NCI-H460 (cell line): Measurements from ENCODE around the gene GALNT18. TPM values are rescaled to one million over a fixed set of nuclear protein-coding genes. Genes with fewer than 3 reads are reported as not detected.

ENCODE experiments used
- DNase-seq: peaks from one replicate; pipeline ENCODE4 v3.0.0-alpha.2; 2016; ENCODE audit warnings: low read depth; ENCODE audit errors: extremely low read depth
- total RNA-seq: library from RNA; depleted of rRNA; stranded (reverse); fragments of >200 nt; shearing (Covaris generic); gene quantifications from 2 replicates; pipeline ENCODE4 v1.2.3, GENCODE V29; 2014

Gene GALNT18
- total RNA-seq, 1 experiment from 2014 or later, result 4.6 TPM

GRCh38 chr11:11329062-11329806 lies 292.6 kb downstream of the GALNT18 start:
- DNase-seq, result no peak

DNA sequence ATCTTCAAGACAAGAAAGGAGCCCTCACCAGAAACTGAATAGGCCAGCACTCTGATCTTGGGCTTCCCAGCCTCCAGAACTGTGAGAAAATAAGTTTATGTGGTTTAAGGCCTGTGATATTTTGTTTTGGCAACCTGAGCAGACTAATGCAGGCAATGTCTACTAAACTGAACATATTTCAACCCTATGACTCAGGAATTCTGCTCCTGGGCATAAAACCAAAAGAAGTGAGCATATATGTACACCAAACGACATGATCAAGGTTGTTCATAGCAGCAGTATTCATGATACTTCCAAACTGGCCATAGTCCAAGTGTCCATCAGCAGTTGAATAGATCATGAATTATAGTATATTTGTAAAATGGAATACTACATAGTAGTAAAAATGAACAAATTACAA lies 297.7 kb downstream of the GALNT18 start:
- DNase-seq, result no peak

DNA sequence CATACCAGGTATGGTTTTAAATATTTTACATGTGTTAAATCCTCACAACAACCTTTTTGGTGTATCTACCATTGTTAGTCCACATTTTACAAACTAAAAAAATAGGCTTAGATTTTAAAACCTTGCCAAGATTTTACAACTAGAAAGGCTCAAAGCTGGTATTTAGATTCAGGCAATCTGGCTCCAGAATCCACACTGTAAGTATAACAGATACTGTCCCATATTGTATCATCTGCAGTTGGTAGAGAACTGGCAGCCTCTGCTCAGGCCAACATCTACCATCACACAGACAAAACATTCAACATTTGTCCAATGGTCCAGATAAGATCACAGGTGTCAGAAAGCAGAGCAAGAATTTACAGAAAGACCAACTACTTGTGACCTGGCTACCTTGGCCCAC lies 299.7 kb downstream of the GALNT18 start:
- no peak for DNase-seq

DNA sequence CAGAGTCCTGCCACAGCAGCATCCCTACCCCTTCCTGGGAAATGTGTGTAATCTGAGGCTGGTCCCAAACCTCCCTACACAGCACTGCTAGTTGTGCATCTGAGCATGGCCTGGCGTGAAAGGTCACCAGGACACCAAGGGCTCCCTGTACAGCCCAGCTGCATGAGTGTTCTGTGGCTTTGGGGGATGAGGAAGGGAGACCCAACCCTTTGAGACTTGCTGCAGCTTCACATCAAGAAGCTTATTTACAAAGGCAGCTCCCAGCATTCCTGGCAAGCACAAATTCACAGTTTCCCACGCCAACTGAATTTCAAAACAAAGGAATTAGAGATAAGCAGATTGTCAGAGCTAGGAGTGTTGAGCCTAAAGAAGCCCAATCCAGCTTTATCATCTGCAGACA lies 301.0 kb downstream of the GALNT18 start:
- no peak for DNase-seq

DNA sequence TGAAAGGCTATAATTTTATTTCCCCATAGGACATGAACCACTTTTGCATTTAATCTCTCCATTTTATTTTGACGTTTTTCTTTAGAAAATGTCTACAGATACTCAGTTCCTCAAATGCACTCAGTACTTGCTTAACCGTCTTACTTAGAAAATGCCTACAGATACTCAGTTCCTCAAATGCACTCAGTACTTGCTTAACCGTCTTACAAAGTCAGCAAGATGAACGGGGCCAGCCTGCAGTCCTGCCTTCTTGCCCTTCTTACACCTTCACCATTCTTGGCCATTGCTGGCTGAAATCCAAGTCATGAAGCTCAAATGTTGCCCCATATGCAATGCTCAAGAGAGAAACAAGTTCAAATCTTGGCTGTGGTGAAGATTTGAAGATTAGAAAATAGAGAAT lies 302.8 kb downstream of the GALNT18 start:
- no peak for DNase-seq

GRCh38 chr11:11318461-11318860 lies 303.3 kb downstream of the GALNT18 start:
- no peak for DNase-seq

DNA sequence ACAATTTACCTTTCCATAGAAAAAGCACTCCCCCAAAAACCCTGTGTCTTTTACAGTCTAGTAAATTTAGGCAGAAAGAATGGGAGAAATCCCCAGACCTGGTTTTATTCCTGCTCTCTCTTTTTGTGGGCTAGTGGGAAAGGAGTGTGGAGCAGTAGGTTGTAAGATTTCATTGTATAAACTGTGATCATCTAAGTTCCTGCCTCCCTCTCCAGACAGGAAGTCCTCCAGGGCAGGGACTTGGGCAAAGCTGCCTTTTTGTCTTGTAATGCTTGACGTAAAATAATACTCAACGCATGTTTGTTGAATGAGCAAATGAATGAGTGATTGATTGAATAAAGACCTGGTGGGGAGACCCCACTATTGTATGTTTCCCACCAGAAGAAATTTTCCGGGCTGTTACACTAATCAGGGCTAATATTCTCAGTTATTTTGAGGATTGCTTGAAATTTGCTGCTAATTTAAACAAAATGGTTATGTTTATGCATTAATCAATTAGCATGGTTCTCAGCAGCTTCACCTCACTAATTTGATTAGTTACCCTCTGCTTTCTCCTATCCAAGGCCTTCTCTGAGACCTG lies 305.1 kb downstream of the GALNT18 start:
- DNase-seq, result no peak

GRCh38 chr11:11313902-11314692 lies 307.7 kb downstream of the GALNT18 start:
- DNase-seq, result no peak

- peak; percentile 8 for DNase-seq
These were observed 308.4 kb downstream of the GALNT18 start for GRCh38 chr11:11313426-11313825.

GRCh38 chr11:11312738-11313137 lies 309.1 kb downstream of the GALNT18 start:
- no peak for DNase-seq

DNA sequence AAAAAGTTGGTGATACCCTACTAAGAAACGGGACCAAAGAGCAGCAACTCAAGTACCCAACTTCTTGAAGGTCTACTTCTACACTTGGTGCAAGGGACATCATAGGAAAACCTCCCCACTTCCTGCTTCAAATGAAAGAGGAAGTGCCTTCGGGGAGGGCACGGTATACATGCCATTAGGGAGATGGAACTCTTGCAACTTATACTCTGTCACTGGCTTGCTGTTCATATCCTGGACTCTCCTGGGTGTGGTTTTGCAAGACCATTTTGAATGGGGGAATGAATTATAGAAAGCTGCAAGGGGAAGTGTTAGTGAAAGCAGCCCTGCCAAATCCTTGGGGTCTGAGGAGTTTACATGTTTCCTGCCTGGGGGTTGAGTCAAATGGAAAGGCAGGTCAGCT lies 310.6 kb downstream of the GALNT18 start:
- no peak for DNase-seq

GRCh38 chr11:11309906-11310305 lies 311.9 kb downstream of the GALNT18 start:
- DNase-seq, result no peak

DNA sequence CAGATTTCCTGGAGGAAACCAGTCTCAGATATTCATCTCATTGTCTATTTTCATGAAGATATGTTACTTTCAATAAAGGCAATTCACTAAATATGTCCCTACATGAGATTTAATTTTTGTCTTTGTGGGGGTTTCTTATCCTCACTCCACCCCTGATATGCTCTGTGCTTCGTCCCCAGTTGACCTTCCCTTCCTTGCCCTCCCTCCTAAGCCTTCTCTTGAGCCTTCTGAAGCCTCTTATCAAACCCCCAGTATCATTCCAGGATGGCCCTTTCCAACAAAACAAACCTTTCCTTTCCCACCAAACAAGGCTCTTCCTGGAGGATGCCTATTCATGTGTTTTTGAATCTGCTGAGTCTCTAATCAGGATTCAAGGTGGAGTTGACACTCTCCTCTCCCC lies 313.6 kb downstream of the GALNT18 start:
- no peak for DNase-seq

DNA sequence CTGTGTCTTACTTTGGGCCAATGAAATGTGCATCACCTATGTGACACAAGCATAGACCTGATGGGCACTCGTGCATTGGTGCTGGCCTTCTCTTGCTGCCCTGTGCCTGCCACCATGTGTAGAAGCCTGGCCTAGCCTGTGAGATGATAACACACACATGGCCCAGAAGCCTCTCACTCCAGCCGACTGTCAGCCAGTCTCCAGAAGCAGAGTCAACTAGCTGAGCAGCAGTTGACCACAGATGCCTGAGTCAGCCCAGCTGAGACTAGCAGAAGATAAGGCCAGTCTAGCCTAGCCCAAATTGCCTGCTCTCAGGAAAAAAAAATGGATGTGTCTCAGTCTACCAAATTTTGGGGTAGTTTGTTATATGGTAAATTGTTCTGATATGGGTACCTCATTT lies 314.9 kb downstream of the GALNT18 start:
- no peak for DNase-seq

- DNase-seq, result no peak
These were observed 317.3 kb downstream of the GALNT18 start for GRCh38 chr11:11304550-11304949.

DNA sequence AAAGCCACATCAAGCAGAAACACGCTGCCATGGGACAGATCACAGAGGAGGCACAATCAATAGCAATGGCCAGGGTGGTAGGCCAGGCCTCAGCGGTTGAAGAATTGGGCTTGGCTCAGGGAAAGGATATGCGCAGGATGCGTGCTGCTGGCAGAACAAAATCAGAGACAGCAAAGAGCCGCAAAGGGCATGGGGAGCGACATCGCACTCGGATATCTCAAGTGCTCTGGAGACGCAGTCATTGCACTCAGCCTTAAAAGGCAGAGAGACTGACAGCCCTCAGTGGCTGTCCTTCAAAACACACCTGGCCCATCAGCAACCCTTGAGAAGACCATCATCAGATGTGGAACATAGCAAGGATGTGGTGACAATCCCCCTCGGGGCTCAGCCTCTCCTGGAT lies 319.2 kb downstream of the GALNT18 start:
- no peak for DNase-seq

GRCh38 chr11:11301212-11301611 lies 320.6 kb downstream of the GALNT18 start:
- no peak for DNase-seq

DNA sequence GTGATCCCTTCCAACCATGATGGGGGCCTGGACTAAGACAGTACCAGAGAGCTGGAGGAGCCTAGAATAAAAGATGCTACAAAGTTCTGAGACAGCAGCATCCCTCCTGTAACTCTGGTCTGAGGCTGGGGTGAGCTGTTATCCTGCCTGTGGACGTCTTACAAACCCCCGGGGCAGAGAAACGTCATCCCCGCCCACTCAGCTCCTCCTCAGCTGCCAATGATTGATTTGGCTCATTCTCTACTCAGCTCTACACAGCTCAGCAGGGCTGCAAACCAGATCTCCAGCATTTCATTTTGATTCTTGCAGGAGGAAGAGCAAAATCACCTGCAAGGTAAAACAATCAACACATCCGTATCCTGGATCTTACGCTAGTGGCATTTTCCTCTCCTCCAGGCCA lies 324.2 kb downstream of the GALNT18 start:
- DNase-seq, result no peak

GRCh38 chr11:11296434-11296833 lies 325.4 kb downstream of the GALNT18 start:
- DNase-seq, result no peak

DNA sequence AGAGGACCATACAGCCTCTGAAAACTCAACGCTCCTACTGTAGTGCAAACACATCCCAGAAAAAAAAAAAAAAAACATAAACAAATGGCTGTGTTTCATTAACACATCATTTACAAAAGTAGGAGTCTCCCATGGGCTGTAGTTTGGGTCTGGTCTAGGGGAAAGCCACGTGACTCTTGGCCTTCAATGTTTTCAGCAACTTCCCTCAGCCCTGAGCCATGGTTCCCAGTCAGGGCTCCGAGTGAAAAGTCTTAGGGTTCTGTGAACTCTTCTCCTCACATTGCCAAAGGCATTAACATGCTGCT lies 327.3 kb downstream of the GALNT18 start:
- no peak for DNase-seq

DNA sequence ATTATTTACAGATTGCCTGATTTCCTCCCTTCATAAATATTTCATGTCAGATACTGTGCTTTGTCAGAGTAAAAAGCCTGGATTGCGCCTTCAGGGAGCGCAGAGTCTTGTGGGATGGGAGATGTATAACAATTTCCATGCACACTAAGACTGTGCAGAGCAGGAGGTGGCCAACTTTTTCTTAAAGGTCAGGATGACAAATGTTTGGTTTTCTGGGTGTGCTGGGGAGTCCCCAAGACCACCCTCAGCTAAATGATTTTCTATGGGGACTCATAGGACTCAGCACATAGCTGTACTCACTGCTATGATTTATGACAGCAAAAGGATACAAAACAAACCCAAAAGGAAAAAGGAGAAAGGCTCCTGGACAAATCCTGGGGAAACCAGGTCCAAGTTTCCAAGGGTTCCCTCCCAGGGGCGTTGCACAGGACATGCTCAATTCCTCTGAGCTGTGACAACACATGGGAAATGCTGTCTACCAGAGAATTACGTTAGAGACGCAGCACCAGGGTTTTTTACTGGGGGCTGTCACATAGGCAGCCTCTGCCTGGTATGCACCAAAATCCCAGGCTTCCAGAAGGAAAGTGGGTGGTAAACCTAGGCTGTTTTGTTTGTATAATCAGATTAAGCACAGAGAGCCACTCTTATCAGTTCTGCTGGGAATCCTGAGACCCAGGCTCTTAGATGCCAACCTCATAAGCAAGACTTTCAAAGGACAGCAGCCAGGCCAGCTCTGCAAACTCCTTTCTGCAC lies 327.8 kb downstream of the GALNT18 start:
- DNase-seq, result no peak
